Endothelial cell of umbilical vein (primary cell): Measurements from ENCODE around the gene AMZ1. TPM values are rescaled to one million over a fixed set of nuclear protein-coding genes. Genes with fewer than 3 reads are reported as not detected.

Experiments used
- BruUV-seq: library from RNA; stranded (reverse); fragments of 400-500 nt; replicated peaks from 2 replicates; lab custom pipeline; 2021; lab: Mats Ljungman, UMichigan
- CTCF ChIA-PET: fragments of 300-600, 350-600 bp; sonication (Branson Sonifier 250); formaldehyde crosslinking; loops from one replicate; lab custom pipeline; 2021; ENCODE audit warnings: antibody characterized with exemption, inconsistent platforms; lab: Charles Lee
- POLR2A ChIA-PET: fragments of 300-600, 350-600 bp; sonication (Branson Sonifier 250); formaldehyde crosslinking; loops from one replicate; lab custom pipeline; 2021; ENCODE audit warnings: antibody characterized with exemption, inconsistent platforms; lab: Charles Lee
- DNase-seq: peaks from one replicate; pipeline ENCODE4 v3.0.0-alpha.2; 2011; ENCODE audit warnings: low read depth, low spot score
- FAIRE-seq: peaks from 2 replicates; lab custom pipeline; 2011; peaks lifted over from hg19 to GRCh38; lab: Jason Lieb, UNC
- H2AFZ ChIP-seq: 2 replicates; pipeline ENCODE4 v1.6.0; 2012; ENCODE audit warnings: low read depth, low read length, control low read depth, inconsistent platforms
- H3K27ac ChIP-seq: 2 replicates; pipeline ENCODE4 v1.5.1; 2011; ENCODE audit warnings: low read depth, mild to moderate bottlenecking, control low read depth, low read length, moderate library complexity; ENCODE audit not compliant: insufficient read depth
- H3K27me3 ChIP-seq, 2 experiments: 2 replicates each; pipeline versions ENCODE4 v1.6.0 to v1.6.1; 2011; ENCODE audit warnings: low read length in 2 of 2, mixed read lengths in 1 of 2; ENCODE audit not compliant: control insufficient read depth in 2 of 2, insufficient read depth in 2 of 2
- H3K36me3 ChIP-seq, 2 experiments: 2 replicates in 1 of 2; 3 replicates in 1 of 2; pipeline ENCODE4 v1.5.1; 2011; ENCODE audit warnings: low read length in 2 of 2, mild to moderate bottlenecking in 1 of 2, moderate library complexity in 1 of 2; ENCODE audit not compliant: control insufficient read depth in 2 of 2, insufficient read depth in 2 of 2; ENCODE audit errors: extremely low read depth in 1 of 2
- H3K4me1 ChIP-seq: 3 replicates; pipeline ENCODE4 v1.5.1; 2011; ENCODE audit warnings: mild to moderate bottlenecking, low read length; ENCODE audit not compliant: control insufficient read depth, insufficient read depth; ENCODE audit errors: extremely low read depth
- H3K4me2 ChIP-seq: 2 replicates; pipeline ENCODE4 v1.6.1; 2011; ENCODE audit warnings: low read length, control low read depth, mixed read lengths; ENCODE audit not compliant: insufficient read depth
- H3K4me3 ChIP-seq, 3 experiments: fragments of 200-600 bp in 1 of 3; sonication (generic), shearing (Covaris generic) in 1 of 3; replicated peaks in 1 of 3; 2 replicates each; pipeline ENCODE4 v1.5.1; 2011 to 2016; ENCODE audit warnings: control low read depth in 3 of 3, low read length in 3 of 3, mild to moderate bottlenecking in 2 of 3, inconsistent platforms in 1 of 3, low read depth in 1 of 3, moderate library complexity in 1 of 3; ENCODE audit not compliant: insufficient read depth in 1 of 3
- H3K79me2 ChIP-seq: 2 replicates; pipeline ENCODE4 v1.6.0; 2012; ENCODE audit warnings: low read length, inconsistent platforms; ENCODE audit not compliant: control insufficient read depth, insufficient read depth
- H3K9ac ChIP-seq: replicated peaks from 2 replicates; pipeline ENCODE3; 2011; ENCODE audit warnings: low read length, control low read depth; ENCODE audit not compliant: insufficient read depth; ENCODE audit errors: extremely low read depth
- H3K9me1 ChIP-seq: replicated peaks from 3 replicates; pipeline ENCODE4 v1.6.0; 2011; ENCODE audit warnings: mild to moderate bottlenecking, low read length; ENCODE audit not compliant: control insufficient read depth, insufficient read depth; ENCODE audit errors: extremely low read depth
- H3K9me3 ChIP-seq: replicated peaks from 2 replicates; pipeline ENCODE4 v1.5.1; 2012; ENCODE audit warnings: low read length, inconsistent platforms; ENCODE audit not compliant: control insufficient read depth, insufficient read depth
- H4K20me1 ChIP-seq: replicated peaks from 2 replicates; pipeline ENCODE3; 2011; ENCODE audit warnings: mild to moderate bottlenecking, low read length; ENCODE audit not compliant: control insufficient read depth, insufficient read depth; ENCODE audit errors: extremely low read depth
- CTCF ChIP-seq, 2 donors: IDR thresholded peaks; 1 replicate in 1 of 2; 2 replicates in 1 of 2; pipeline ENCODE4 v1.5.1; 2011; ENCODE audit warnings: low read length in 2 of 2, mild to moderate bottlenecking in 2 of 2, moderate library complexity in 2 of 2, control low read depth in 1 of 2, inconsistent platforms in 1 of 2, low read depth in 1 of 2; ENCODE audit not compliant: insufficient read depth in 1 of 2; ENCODE audit errors: extremely low read depth in 1 of 2
- EZH2 ChIP-seq: IDR thresholded peaks from 2 replicates; pipeline ENCODE4 v1.6.1; 2012; ENCODE audit warnings: borderline replicate concordance, low read depth, mild to moderate bottlenecking, moderate library complexity, low read length, inconsistent platforms; ENCODE audit not compliant: severe bottlenecking
- FOS ChIP-seq: IDR thresholded peaks from 2 replicates; pipeline ENCODE4 v1.6.1; 2011; ENCODE audit warnings: mild to moderate bottlenecking, low read length, moderate library complexity, borderline replicate concordance; ENCODE audit not compliant: insufficient read depth
- GATA2 ChIP-seq: IDR thresholded peaks from 2 replicates; pipeline ENCODE4 v1.7.0; 2011; ENCODE audit warnings: low read depth, mild to moderate bottlenecking, moderate library complexity, mixed read lengths, low read length; ENCODE audit not compliant: insufficient read length, insufficient read depth
- JUN ChIP-seq: IDR thresholded peaks from 2 replicates; pipeline ENCODE4 v1.6.1; 2011; ENCODE audit warnings: borderline replicate concordance, low read depth; ENCODE audit not compliant: insufficient read length, insufficient read depth
- MAX ChIP-seq: IDR thresholded peaks from 2 replicates; pipeline ENCODE4 v1.6.1; 2011; ENCODE audit not compliant: insufficient read depth, insufficient read length
- MYC ChIP-seq: IDR thresholded peaks from one replicate; pipeline ENCODE4 v1.6.1; 2011; ENCODE audit warnings: mild to moderate bottlenecking, low read depth, low read length
- POLR2A ChIP-seq: IDR thresholded peaks from 2 replicates; pipeline ENCODE4 v1.6.1; 2012; ENCODE audit warnings: low read depth, mild to moderate bottlenecking, control low read depth, low read length
- POLR2AphosphoS5 ChIP-seq: IDR thresholded peaks from 2 replicates; pipeline ENCODE4 v1.6.1; 2012; ENCODE audit warnings: low read depth, mild to moderate bottlenecking, control low read depth, low read length, moderate library complexity; ENCODE audit not compliant: insufficient read depth
- dilution Hi-C: fragments of 300-500 bp; cut with MboI; formaldehyde crosslinking; loops from one replicate; pipeline ENCODE4 v1.15.0; 2019; ENCODE audit warnings: low sequenced_read_pairs; ENCODE audit not compliant: extremely low pct_ligation_motif_present
- intact Hi-C: fragments of 100-400 bp; cut with micrococcal nuclease; formaldehyde crosslinking; loops from one replicate; pipeline ENCODE4 v1.10.0; 2022
- polyA plus RNA-seq, 4 experiments: library from polyadenylated mRNA; depleted of rRNA in 3 of 4; stranded (reverse) in 3 of 4; unstranded in 1 of 4; fragments of >200 nt; gene quantifications; 2 replicates each; pipeline versions ENCODE4 v1.2.1 to v1.2.3, GENCODE V29; 2011 to 2012; ENCODE audit warnings: missing spikeins in 1 of 4
- total RNA-seq: library from RNA; stranded (reverse); gene quantifications from 2 replicates; pipeline ENCODE4 v1.2.3, GENCODE V29; 2021

AMZ1 gene
- total and polyA plus RNA-seq, 2 donors (not counting 3 experiments of a cell fraction or from before 2014, with no cell fraction given), result not detected

- Histone ChIP-seq H3K9me3 (no peaks in the 10 kb centered on the region), H3K9ac (no peak overlapping the region), H3K4me3 (no peak overlapping the region), H3K36me3 (peaks cover 15 to 38% of the 10 kb centered on the region in 2 experiments), H3K27me3 (no peaks in the 10 kb centered on the region), H3K27ac (no peak overlapping the region), H2AFZ (no peak overlapping the region), H3K9me1 (no peaks in the 10 kb centered on the region), H3K4me2 (no peak overlapping the region), H3K79me2 (peaks cover 14% of the 10 kb centered on the region), H3K4me1 (peaks cover 7% of the 10 kb centered on the region), H4K20me1 (no peaks in the 10 kb centered on the region)
- DNase-seq, result no peak
- dilution Hi-C loops (no loop called here), intact Hi-C loops (no loop called here)
- CTCF ChIA-PET, result interaction anchor here (1.8 kb wide), 2 partner anchors 21 to 41 kb away, joined by 5 to 16 read pairs; no protein-coding TSS in a partner anchor
- POLR2A ChIA-PET, result no interaction called here
- TF ChIP-seq EZH2, result no peak
- no TSS peak for BruUV-seq
- FAIRE-seq, result no peak
Measured at GRCh38 chr7:2649991-2650390, 38.0 kb upstream of the AMZ1 start.

- Histone ChIP-seq H3K4me3 (no peak overlapping the region), H3K27ac (no peak overlapping the region), H2AFZ (no peak overlapping the region), H3K9me1 (no peaks in the 10 kb centered on the region), H3K9ac (no peak overlapping the region), H3K9me3 (no peaks in the 10 kb centered on the region), H4K20me1 (no peaks in the 10 kb centered on the region), H3K4me1 (peaks cover 3% of the 10 kb centered on the region), H3K36me3 (peaks cover 16 to 39% of the 10 kb centered on the region in 2 experiments), H3K79me2 (peaks cover 10% of the 10 kb centered on the region), H3K4me2 (no peak overlapping the region), H3K27me3 (no peaks in the 10 kb centered on the region)
- intact Hi-C loops (no loop called here), dilution Hi-C loops (no loop called here)
- DNase-seq (no peak), FAIRE-seq (no peak)
- CTCF ChIA-PET, result interaction anchor here (1.8 kb wide), 2 partner anchors 21 to 42 kb away, joined by 5 to 16 read pairs; no protein-coding TSS in a partner anchor
- POLR2A ChIA-PET, result no interaction called here
- TF ChIP-seq JUN, result no peak
- no peak for TF ChIP-seq EZH2
- no peak for TF ChIP-seq MAX
- no peak for TF ChIP-seq FOS
- TF ChIP-seq POLR2A, result no peak
- TF ChIP-seq GATA2, result no peak
- TF ChIP-seq POLR2AphosphoS5, result no peak
- no peak for TF ChIP-seq CTCF (IDR thresholded peaks at IDR 0.05; ENCODE audit: extremely low read depth in 1 of 2, insufficient read depth in 1 of 2, low read depth in 1 of 2, low read length in 2 of 2)
- TF ChIP-seq MYC, result no peak
- BruUV-seq, result no TSS peak
Measured at GRCh38 chr7:2650451-2650850, 37.6 kb upstream of the AMZ1 start.
